Memory B cell (primary cell): Measurements from ENCODE around the gene IL21R.
A peak's percentile ranks its signal among the peaks of the same experiment; 100 is the strongest.
"Not testable (repeated sequence)": the region's sequence is repeated elsewhere in the genome, so short reads cannot be mapped to it uniquely, and the experiment has no call there.

Experiments used
- ATAC-seq: fragments of 150-1000 bp; cut with Tn5 transposase; 2 replicates; pipeline ENCODE4 v1.10.0; 2021; ENCODE audit warnings: low read depth, mild to moderate bottlenecking, moderate library complexity
- DNase-seq, 2 donors: peaks; one replicate each; pipeline ENCODE4 v3.0.0; 2022; ENCODE audit warnings: low spot score in 2 of 2
- H3K27ac Mint-ChIP-seq: one replicate; pipeline ENCODE4 v1.8.0; 2022; ENCODE audit warnings: mild to moderate bottlenecking, moderate library complexity, mixed read lengths
- H3K27me3 Mint-ChIP-seq: one replicate; pipeline ENCODE4 v1.8.0; 2022; ENCODE audit warnings: mixed read lengths
- H3K36me3 Mint-ChIP-seq: one replicate; pipeline ENCODE4 v1.8.0; 2022; ENCODE audit warnings: mild to moderate bottlenecking, mixed read lengths
- H3K4me1 Mint-ChIP-seq: one replicate; pipeline ENCODE4 v1.8.0; 2022; ENCODE audit warnings: mixed read lengths
- H3K4me3 Mint-ChIP-seq: one replicate; pipeline ENCODE4 v1.8.0; 2022; ENCODE audit warnings: mild to moderate bottlenecking, moderate library complexity, mixed read lengths
- H3K9me3 Mint-ChIP-seq: one replicate; pipeline ENCODE4 v1.8.0; 2022; ENCODE audit warnings: mixed read lengths

Gene IL21R

GRCh38 chr16:27383556-27384243 lies 18.3 kb upstream of the IL21R start:
- Mint-ChIP-seq H3K36me3 (peaks cover 2% of the 10 kb centered on the region), H3K27ac (no peak overlapping the region), H3K4me3 (no peak overlapping the region), H3K9me3 (peaks cover 3% of the 10 kb centered on the region), H3K4me1 (peaks cover 5% of the 10 kb centered on the region), H3K27me3 (peaks cover 14% of the 10 kb centered on the region)
- ATAC-seq: peak; percentile 61
- no peak for DNase-seq

GRCh38 chr16:27384425-27384824 lies 17.5 kb upstream of the IL21R start:
- no peak for DNase-seq
- ATAC-seq: no peak
- Mint-ChIP-seq H3K4me1 (peaks cover 5% of the 10 kb centered on the region), H3K36me3 (peaks cover 2% of the 10 kb centered on the region), H3K27me3 (peaks cover 15% of the 10 kb centered on the region), H3K27ac (no peak overlapping the region), H3K9me3 (peaks cover 5% of the 10 kb centered on the region), H3K4me3 (no peak overlapping the region)

- peaks cover 2% of the 10 kb centered on the region for H3K4me1 Mint-ChIP-seq
These were observed 16.6 kb upstream of the IL21R start for GRCh38 chr16:27385398-27385797.

GRCh38 chr16:27386674-27387073 lies 15.3 kb upstream of the IL21R start:
- peaks cover 8% of the 10 kb centered on the region for H3K9me3 Mint-ChIP-seq
- no peak overlapping the region for H3K27ac Mint-ChIP-seq
- peaks cover 2% of the 10 kb centered on the region for H3K4me1 Mint-ChIP-seq

More at GRCh38 chr16:27385398-27385797, 16.6 kb upstream of the IL21R start:
- Mint-ChIP-seq H3K36me3 (peaks cover 2% of the 10 kb centered on the region), H3K4me3 (no peak overlapping the region), H3K27ac (no peak overlapping the region), H3K9me3 (peaks cover 8% of the 10 kb centered on the region), H3K27me3 (peaks cover 17% of the 10 kb centered on the region)
- ATAC-seq: no peak
- no peak for DNase-seq

GRCh38 chr16:27387724-27388123 lies 14.2 kb upstream of the IL21R start:
- Mint-ChIP-seq H3K27ac (no peak overlapping the region), H3K9me3 (peaks cover 17% of the 10 kb centered on the region), H3K4me3 (no peak overlapping the region), H3K4me1 (peaks cover 2% of the 10 kb centered on the region), H3K27me3 (peaks cover 16% of the 10 kb centered on the region), H3K36me3 (peaks cover 10% of the 10 kb centered on the region)
- no peak for DNase-seq
- no peak for ATAC-seq

More at GRCh38 chr16:27386674-27387073, 15.3 kb upstream of the IL21R start:
- Mint-ChIP-seq H3K36me3 (peaks cover 4% of the 10 kb centered on the region), H3K4me3 (no peak overlapping the region), H3K27me3 (peaks cover 19% of the 10 kb centered on the region)
- ATAC-seq: no peak
- DNase-seq: no peak

- DNase-seq (no peak), ATAC-seq (peak; percentile 26)
- Mint-ChIP-seq H3K9me3 (peaks cover 25% of the 10 kb centered on the region), H3K27me3 (peaks cover 16% of the 10 kb centered on the region), H3K4me3 (no peak overlapping the region), H3K36me3 (peaks cover 10% of the 10 kb centered on the region), H3K4me1 (peaks cover 1% of the 10 kb centered on the region), H3K27ac (no peak overlapping the region)
These were observed 12.6 kb upstream of the IL21R start for GRCh38 chr16:27389272-27389961.

GRCh38 chr16:27390151-27390550 lies 11.8 kb upstream of the IL21R start:
- Mint-ChIP-seq H3K4me3 (no peak overlapping the region), H3K4me1 (no peaks in the 10 kb centered on the region), H3K9me3 (peaks cover 29% of the 10 kb centered on the region), H3K27ac (no peak overlapping the region), H3K36me3 (peaks cover 11% of the 10 kb centered on the region), H3K27me3 (peaks cover 16% of the 10 kb centered on the region)
- DNase-seq (no peak), ATAC-seq (no peak)

- Mint-ChIP-seq H3K4me1 (peaks cover 3% of the 10 kb centered on the region), H3K9me3 (peaks cover 36% of the 10 kb centered on the region), H3K27ac (no peak overlapping the region), H3K4me3 (no peak overlapping the region), H3K36me3 (peaks cover 11% of the 10 kb centered on the region), H3K27me3 (peaks cover 12% of the 10 kb centered on the region)
- no peak for DNase-seq
- no peak for ATAC-seq
These were observed 9.3 kb upstream of the IL21R start for GRCh38 chr16:27392671-27393070.

- H3K36me3 Mint-ChIP-seq: peaks cover 11% of the 10 kb centered on the region
- peaks cover 11% of the 10 kb centered on the region for H3K4me1 Mint-ChIP-seq
- DNase-seq: no peak
- peaks cover 36% of the 10 kb centered on the region for H3K9me3 Mint-ChIP-seq
- peaks cover 6% of the 10 kb centered on the region for H3K27me3 Mint-ChIP-seq
- ATAC-seq: no peak
- no peak overlapping the region for H3K4me3 Mint-ChIP-seq
- H3K27ac Mint-ChIP-seq: no peak overlapping the region
These were observed 7.5 kb upstream of the IL21R start for GRCh38 chr16:27394516-27394915.

- peak overlapping the region; percentile 54 for H3K4me3 Mint-ChIP-seq
- H3K27me3 Mint-ChIP-seq, DNase-seq, ATAC-seq, H3K27ac Mint-ChIP-seq, H3K36me3 Mint-ChIP-seq: not testable (repeated sequence)
- peaks cover 22% of the 10 kb centered on the region for H3K9me3 Mint-ChIP-seq
- peaks cover 43% of the 10 kb centered on the region for H3K4me1 Mint-ChIP-seq
These were observed 3.6 kb upstream of the IL21R start for GRCh38 chr16:27398341-27398893.

- H3K36me3 Mint-ChIP-seq: peaks cover 4% of the 10 kb centered on the region
- peaks cover 3% of the 10 kb centered on the region for H3K27me3 Mint-ChIP-seq
- no peak overlapping the region for H3K27ac Mint-ChIP-seq
- peak overlapping the region; percentile 54 for H3K4me3 Mint-ChIP-seq
- DNase-seq: no peak
- peaks cover 49% of the 10 kb centered on the region for H3K4me1 Mint-ChIP-seq
- peak; percentile 20 for ATAC-seq
- peaks cover 18% of the 10 kb centered on the region for H3K9me3 Mint-ChIP-seq
These were observed 2.8 kb upstream of the IL21R start for GRCh38 chr16:27398894-27399853.

GRCh38 chr16:27399969-27400368 lies 2.0 kb upstream of the IL21R start:
- Mint-ChIP-seq H3K4me1 (peaks cover 53% of the 10 kb centered on the region), H3K9me3 (peaks cover 10% of the 10 kb centered on the region), H3K36me3 (no peaks in the 10 kb centered on the region), H3K27ac (no peak overlapping the region), H3K4me3 (no peak overlapping the region), H3K27me3 (peaks cover 6% of the 10 kb centered on the region)
- ATAC-seq: no peak
- no peak for DNase-seq

- Mint-ChIP-seq H3K27ac (peak overlapping the region; percentile 90), H3K9me3 (peaks cover 5% of the 10 kb centered on the region), H3K36me3 (no peaks in the 10 kb centered on the region), H3K4me3 (peak overlapping the region; percentile 15), H3K4me1 (peaks cover 54% of the 10 kb centered on the region), H3K27me3 (peaks cover 3% of the 10 kb centered on the region)
- ATAC-seq: no peak
- DNase-seq: no peak
These were observed 988 bp upstream of the IL21R start for GRCh38 chr16:27400751-27401620.
